ENCODE results near the gene IGSF9B.
A peak's percentile ranks its signal among the peaks of the same experiment; 100 is the strongest.
"Not testable (repeated sequence)": the region's sequence is repeated elsewhere in the genome, so short reads cannot be mapped to it uniquely, and the experiment has no call there.

The IGSF9B gene

GRCh38 chr11:133956650-133957633, at the start of gene IGSF9B:
IGSF9B (minus strand) TSS chr11:133956968; CDS start chr11:133956754, 214 bp downstream.
- peak; percentile 89 for DNase-seq (ENCODE audit: low spot score)

GRCh38 chr11:134004496-134005172, 47.9 kb upstream of the IGSF9B start:
- DNase-seq (ENCODE audit: low spot score) = peak; percentile 30

DNA sequence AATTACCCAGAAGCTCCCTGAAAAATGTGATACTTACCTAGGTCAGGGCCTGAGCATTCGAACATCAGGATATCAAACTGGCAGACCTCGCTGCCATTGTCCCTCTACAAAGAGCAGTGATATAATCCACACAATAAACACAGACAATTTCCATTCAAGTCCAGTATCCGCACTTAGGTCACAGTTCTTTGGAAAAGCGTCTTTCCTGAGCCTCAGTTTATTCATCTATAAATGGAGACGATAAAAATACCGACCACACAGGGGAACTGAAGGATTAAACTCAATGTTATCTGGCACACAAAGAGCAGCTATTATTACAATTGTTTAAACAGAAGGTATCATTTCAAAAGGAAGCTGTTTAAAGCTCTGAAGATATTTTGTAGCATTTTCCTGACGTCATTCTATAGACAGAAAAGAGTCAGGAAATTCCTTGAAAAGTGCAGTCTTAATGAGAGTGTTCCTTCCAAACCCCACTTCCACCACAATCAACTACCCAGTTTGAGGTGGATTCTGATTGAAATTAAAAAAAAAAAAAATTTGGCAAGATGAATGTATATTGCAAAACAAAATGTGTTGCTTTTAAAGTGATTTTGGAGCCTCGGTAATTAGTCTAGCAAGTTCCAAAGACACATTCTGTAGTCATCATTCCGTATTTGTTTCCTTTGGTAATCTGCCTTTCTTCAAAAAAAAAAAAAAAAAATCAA, 47.2 kb upstream of the IGSF9B start:
- no peak for DNase-seq (ENCODE audit: low spot score)

DNA sequence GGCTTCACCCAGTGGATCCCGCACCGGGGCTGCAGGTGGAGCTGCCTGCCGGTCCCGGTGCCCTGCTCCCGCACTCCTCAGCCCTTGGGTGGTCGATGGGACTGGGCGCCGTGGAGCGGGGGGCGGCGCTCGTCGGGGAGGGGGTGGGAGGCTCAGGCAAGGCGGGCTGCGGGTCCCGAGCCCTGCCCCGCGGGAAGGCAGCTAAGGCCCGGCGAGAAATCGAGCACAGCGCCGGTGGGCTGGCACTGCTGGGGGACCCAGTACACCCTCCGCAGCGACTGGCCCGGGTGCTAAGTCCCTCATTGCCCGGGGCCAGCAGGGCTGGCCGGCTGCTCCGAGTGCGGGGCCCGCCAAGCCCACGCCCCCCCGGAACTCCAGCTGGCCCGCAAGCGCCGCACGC, 46.1 kb upstream of the IGSF9B start:
- DNase-seq (ENCODE audit: low spot score) = not testable (repeated sequence)

DNA sequence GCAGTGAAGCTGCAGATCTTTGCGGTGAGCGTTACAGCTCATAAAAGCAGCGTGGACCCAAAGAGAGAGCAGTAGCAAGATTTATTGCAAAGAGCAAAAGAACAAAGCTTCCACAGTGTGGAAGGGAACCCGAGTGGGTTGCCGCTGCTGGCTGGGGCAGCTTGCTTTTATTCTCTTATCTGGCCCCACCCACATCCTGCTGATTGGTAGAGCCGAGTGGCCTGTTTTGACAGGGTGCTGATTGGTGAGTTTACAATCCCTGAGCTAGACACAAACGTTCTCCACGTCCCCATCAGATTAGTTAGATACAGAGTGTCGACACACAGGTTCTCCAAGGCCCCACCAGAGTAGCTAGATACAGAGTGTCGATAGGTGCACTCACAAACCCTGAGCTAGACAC, 45.6 kb upstream of the IGSF9B start:
- not testable (repeated sequence) for DNase-seq (ENCODE audit: low spot score)

DNA sequence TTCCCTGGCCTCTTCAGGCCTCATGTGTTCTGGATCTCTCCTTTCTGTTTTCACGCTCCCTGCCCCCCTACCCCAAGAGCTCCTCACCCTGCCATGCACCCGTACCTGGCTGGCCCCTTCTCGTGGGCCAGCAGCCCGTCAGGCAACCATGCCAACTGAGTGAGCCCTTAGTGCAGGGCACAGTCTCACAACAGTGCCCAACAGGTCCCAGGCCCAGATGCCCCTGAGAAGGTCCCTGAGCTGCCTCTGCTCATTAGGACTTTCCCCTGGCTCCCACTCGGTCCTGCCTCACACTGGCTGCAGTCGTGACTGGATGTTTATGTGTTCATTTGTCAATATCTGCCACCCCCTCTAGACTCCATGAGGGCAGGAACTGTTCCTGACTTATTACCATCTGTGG, 44.8 kb upstream of the IGSF9B start:
- no peak for DNase-seq (ENCODE audit: low spot score)

DNA sequence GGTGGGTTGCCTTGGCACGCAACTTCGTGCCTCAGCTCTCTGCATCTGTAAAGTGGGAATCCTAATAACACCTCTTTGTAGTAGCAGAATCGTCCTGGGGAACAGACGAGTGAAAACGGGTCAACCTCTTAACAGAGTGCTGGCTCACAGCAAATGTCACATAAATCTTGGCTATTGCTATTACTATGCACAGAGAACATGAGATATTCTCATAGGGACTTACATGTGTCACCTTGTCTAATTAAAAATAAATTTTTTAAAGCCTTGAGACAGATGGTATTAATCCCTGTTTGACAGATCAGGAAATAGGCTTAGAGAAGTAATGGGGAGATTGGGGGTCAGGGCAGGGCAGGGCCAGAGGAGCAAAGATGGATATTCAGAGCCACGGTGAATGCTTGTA, 44.3 kb upstream of the IGSF9B start:
- no peak for DNase-seq (ENCODE audit: low spot score)

- no peak for DNase-seq (ENCODE audit: low spot score)
These were observed 42.6 kb upstream of the IGSF9B start for GRCh38 chr11:133999355-133999754.

DNA sequence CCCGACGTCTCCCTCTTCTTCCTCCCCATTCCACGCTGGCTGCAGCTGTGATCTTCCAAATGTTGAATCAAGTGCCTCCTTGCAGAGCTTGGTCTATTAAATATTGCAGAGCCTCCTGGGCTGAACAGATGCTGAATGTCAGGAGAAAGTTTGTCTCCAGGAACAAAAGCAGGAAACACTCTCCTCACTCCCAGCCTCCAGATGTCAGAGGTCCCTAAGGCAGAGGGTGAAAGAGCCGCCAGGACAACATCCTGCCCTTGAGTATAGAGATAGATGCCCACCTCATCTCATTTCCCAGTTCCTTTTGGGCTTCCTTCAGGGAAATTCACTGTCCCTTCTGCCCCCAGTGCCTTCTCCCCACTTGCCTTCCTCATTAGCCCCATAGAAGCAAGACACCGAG, 40.8 kb upstream of the IGSF9B start:
- DNase-seq (ENCODE audit: low spot score) = no peak

- no peak for DNase-seq (ENCODE audit: low spot score)
These were observed 39.9 kb upstream of the IGSF9B start for GRCh38 chr11:133996671-133997070.

DNA sequence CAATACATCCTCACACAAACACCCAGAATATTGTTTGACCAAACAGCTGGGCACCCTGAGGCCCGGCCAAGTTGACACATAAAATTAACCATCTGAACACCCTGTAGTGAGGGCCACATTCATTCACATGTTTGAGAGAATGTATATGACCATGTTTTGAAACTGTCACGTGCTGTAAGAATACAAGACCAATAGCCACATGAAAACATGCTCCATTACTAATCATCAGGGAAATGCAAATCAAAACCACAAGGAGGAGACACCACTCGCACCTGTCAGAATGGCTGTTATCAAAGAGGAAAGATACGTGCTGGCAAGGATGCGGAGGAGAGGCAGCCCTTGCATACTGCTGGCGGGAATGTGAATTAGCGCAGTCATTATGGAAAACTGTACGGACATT, 38.3 kb upstream of the IGSF9B start:
- DNase-seq (ENCODE audit: low spot score) = no peak

DNA sequence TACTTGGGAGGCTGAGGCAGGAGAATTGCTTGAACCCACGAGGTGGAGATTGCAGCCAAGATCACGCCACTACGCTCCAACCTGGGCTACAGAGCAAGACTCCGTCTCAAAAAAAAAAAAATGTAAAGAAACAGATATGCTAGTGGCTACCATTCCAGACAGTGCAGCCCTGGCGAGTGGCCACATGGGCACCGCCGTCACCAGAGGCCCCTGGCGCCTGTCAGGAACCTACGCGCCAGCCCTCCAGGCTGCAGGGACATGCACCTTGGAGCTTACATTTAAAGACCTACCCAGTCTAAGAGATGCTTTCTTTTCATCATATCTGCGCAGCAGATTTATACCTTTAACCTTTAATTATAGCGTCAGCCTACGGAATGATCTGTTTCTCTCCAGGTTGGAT, 37.2 kb upstream of the IGSF9B start:
- no peak for DNase-seq (ENCODE audit: low spot score)

DNA sequence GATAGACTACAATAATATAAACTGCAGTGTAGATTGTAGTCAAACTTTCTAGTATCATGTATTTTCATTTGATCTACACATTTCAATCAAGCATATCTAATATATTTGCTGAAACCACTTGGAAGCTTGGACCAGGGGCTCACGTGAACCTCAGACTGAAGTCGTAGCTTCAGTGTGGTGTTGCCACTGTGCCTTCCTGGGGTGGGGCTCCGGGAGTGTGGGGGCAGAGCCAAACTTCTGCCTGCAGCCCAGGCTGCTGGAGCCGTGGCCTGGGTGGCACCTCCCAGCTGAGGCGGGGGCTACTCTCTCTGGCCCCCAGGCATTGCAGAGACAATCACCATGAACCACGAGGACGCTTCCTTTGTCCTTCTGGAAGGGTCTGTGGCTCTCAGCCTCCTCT, 36.3 kb upstream of the IGSF9B start:
- DNase-seq (ENCODE audit: low spot score) = no peak

GRCh38 chr11:133992121-133992520, 35.4 kb upstream of the IGSF9B start:
- no peak for DNase-seq (ENCODE audit: low spot score)

DNA sequence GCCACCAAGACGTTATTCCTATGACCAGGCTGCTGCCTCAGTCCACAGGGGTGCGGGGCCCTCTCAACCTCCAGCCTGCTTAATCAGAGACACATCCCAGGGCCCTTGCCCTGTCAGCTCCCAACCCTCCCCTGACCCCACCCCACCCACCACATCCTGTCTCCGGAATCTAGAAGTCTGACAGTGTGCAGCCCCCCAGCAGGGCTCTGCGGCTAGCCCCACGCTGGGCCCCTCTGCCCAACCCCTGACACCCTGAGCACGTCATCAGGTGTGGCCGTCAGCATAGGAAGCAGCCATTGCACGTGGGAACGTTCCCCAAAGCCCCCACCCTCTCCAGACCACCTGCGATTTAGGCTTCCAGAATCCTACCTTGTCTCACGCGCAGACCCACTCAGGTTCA, 34.3 kb upstream of the IGSF9B start:
- DNase-seq (ENCODE audit: low spot score) = no peak

- no peak for DNase-seq (ENCODE audit: low spot score)
These were observed 33.7 kb upstream of the IGSF9B start for GRCh38 chr11:133990501-133990900.

GRCh38 chr11:133988686-133989410, 32.1 kb upstream of the IGSF9B start:
- DNase-seq (ENCODE audit: low spot score) = peak; percentile 44

DNA sequence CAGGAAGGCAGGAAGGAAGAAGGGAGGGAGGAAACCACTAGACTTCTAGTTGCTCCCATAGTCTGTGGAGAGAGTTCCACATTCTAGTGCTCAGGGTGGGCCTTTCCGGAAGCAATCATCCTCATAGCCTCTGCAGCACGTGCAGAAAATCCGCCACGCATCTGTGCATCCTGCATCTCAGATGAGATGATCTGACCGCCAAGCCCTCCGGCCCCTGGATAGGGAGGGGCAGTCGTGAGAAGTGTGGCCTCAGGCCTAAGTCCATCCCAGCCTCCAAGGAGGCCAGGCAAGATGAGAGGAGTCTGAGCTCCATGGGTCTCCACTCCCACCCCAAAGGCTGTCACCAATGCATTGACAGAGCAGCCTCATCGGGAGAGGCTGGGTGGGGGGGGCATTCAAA, 30.4 kb upstream of the IGSF9B start:
- no peak for DNase-seq (ENCODE audit: low spot score)

GRCh38 chr11:133985981-133986944, 29.5 kb upstream of the IGSF9B start:
- no peak for DNase-seq (ENCODE audit: low spot score)

GRCh38 chr11:133984828-133985227, 28.1 kb upstream of the IGSF9B start:
- DNase-seq (ENCODE audit: low spot score) = no peak
